ENCODE results near the gene ATL1. TPM values are rescaled to one million over a fixed set of nuclear protein-coding genes. Genes with fewer than 3 reads are reported as not detected.
"Not testable (repeated sequence)": the region's sequence is repeated elsewhere in the genome, so short reads cannot be mapped to it uniquely, and the experiment has no call there.

Gene ATL1
- total RNA-seq, 4 donors from 2014 or later: 1.5 to 24.3 (median 13.0) TPM

DNA sequence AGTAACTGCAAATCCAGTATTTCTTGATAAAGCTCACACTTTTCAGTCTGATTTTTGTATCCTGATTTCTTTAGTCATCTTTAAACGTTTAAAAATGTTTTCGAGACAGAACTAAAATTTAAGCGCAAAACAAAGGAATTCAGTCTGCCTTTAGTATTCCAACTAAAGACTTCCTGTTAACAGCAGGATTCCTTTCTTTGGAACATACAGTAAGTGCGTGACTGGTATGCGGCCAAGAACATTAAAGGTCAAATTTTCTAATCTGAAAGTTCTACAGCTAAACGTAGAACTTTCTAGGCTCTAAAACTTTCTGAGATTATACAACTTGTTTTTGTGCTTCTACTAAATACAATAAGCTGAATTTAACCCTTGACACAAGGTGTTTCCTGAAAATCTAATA, 98.3 kb downstream of the ATL1 start:
- Histone ChIP-seq H3K27ac (peak overlapping the region; percentile 28 to 69), H3K4me1 (peaks cover 0 to 8% of the 10 kb centered on the region in 2 donors), H3K9me3 (no peaks in the 10 kb centered on the region), H3K27me3 (no peaks in the 10 kb centered on the region), H3K4me3 (no peak overlapping the region), H3K36me3 (no peaks in the 10 kb centered on the region)
- intact Hi-C loops (cut with DNase I; ENCODE audit: low total_unique reads): no loop called here
- TF ChIP-seq POLR2A (IDR thresholded peaks at IDR 0.05) (no peak), CTCF (IDR thresholded peaks at IDR 0.05) (no peak)
- no peak for DNase-seq

GRCh38 chr14:50659327-50659974, 99.5 kb downstream of the ATL1 start:
- no peaks in the 10 kb centered on the region for H3K27me3 ChIP-seq
- no peaks in the 10 kb centered on the region for H3K36me3 ChIP-seq
- H3K4me3 ChIP-seq: no peak overlapping the region
- DNase-seq: no peak
- intact Hi-C loops (cut with DNase I; ENCODE audit: low total_unique reads): no loop called here
- no peaks in the 10 kb centered on the region for H3K9me3 ChIP-seq
- peaks cover 0 to 8% of the 10 kb centered on the region in 2 donors for H3K4me1 ChIP-seq
- H3K27ac ChIP-seq: no peak overlapping the region
- TF ChIP-seq POLR2A (IDR thresholded peaks at IDR 0.05) (no peak), CTCF (IDR thresholded peaks at IDR 0.05) (no peak)

DNA sequence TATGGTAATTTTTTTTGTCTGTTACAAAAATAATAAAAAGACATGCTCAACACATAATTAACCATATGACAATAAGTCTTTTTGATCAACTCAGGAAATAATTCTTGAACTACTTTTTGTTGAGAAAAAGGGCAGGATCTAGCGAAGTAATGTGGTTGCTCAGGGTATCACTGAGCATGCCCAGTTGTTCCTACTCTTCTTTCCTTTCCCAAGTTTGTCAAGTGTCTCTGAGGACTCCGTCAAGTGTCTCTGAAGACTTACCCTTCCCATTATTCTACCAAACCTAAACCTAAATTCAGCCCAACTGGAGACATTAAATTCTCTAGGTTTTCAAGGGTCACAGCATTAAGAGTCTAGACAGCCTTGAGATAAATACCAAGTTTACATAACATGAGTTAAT, 104.6 kb downstream of the ATL1 start:
- H3K27ac ChIP-seq; H3K9me3 ChIP-seq; H3K4me3 ChIP-seq; intact Hi-C loops (cut with DNase I; ENCODE audit: low total_unique reads); H3K27me3 ChIP-seq; DNase-seq; H3K36me3 ChIP-seq; H3K4me1 ChIP-seq: not testable (repeated sequence)

GRCh38 chr14:50665300-50665699, 105.4 kb downstream of the ATL1 start:
- H3K4me3 ChIP-seq; H3K36me3 ChIP-seq; H3K27ac ChIP-seq; DNase-seq; intact Hi-C loops (cut with DNase I; ENCODE audit: low total_unique reads); H3K9me3 ChIP-seq; H3K27me3 ChIP-seq; H3K4me1 ChIP-seq: not testable (repeated sequence)

DNA sequence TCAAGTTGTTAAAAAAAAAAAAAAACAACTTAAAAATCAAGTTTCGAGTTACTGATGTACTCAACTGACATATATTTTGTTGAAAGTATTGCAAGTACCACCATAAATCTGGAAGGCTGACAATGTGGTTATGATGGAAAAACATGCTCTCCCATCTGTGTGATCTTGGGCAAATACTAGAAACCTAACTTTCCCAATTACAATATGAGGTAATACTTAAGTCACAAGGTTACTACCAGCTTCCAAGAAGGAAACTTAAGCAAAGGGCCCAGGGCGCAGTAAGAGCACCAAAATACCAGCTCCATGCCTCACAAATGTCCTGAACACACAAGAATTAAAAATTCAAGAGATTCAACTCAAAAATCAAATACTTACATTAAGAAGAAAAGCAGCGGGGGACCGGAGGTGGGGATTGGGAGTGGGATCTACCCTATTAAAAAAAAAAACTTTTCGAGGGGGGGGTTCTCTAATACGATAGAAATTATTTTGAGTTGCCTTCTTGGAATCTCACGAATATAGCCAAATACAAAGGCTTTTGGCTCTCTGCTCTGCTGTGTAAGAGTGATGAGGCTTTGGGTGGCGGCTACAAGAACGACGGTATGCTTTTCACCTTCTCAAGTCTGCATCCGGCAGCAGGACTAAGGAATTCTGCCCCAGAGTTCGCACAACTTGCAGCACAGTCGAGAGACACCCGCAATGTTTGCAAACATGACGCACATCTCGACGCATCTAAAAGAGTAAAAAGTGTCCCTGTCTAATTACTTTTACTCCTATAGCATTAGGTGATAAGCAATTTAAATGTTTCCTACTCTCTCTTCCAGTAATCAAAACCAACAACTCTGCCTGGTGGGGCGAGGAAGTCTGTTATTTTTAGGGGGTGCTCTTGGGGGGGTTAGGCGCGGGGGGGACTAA, 107.1 kb downstream of the ATL1 start:
- TF ChIP-seq CTCF (IDR thresholded peaks at IDR 0.05) (no peak), POLR2A (IDR thresholded peaks at IDR 0.05) (no peak)
- intact Hi-C loops (cut with DNase I; ENCODE audit: low total_unique reads): no loop called here
- Histone ChIP-seq H3K36me3 (no peaks in the 10 kb centered on the region), H3K4me1 (no peaks in the 10 kb centered on the region), H3K9me3 (no peaks in the 10 kb centered on the region), H3K4me3 (peak overlapping the region; percentile 76 to 93), H3K27ac (peak overlapping the region; percentile 93 to 98), H3K27me3 (no peaks in the 10 kb centered on the region)
- peak; percentile 26 to 44 for DNase-seq

DNA sequence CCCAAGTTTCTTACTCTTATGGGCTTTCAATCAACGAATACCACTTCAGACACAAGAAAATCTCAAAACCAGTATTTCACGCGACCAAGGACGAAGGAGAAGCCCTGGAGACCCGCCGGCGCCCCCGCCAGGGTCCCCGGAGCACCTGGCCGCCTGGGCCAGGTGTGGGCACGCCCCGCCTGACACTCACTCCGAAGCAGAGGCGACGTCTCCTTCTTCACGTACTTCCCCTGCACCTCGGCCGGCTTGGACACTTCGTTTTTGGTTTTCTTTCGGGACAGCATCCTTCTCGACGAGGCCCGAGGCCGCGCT, 107.7 kb downstream of the ATL1 start:
- H3K4me3 ChIP-seq: peak overlapping the region; percentile 76 to 93
- TF ChIP-seq CTCF (IDR thresholded peaks at IDR 0.05) (no peak), POLR2A (IDR thresholded peaks at IDR 0.05) (no peak)
- H3K27me3 ChIP-seq: no peaks in the 10 kb centered on the region
- intact Hi-C loops (cut with DNase I; ENCODE audit: low total_unique reads): no loop called here
- H3K36me3 ChIP-seq: no peaks in the 10 kb centered on the region
- DNase-seq: peak; percentile 36 to 44
- H3K4me1 ChIP-seq: no peaks in the 10 kb centered on the region
- no peaks in the 10 kb centered on the region for H3K9me3 ChIP-seq
- H3K27ac ChIP-seq: peak overlapping the region; percentile 93 to 98

All from uterus (tissue), 4 donors.